Thyroid gland (tissue), 4 donors: ENCODE results near the gene PRPF40B.

Source experiments
- CTCF ChIP-seq, 6 experiments: fragments of 200-600 bp in 3 of 6; fragments of 450-650 bp in 3 of 6; sonication (generic) in 3 of 6; IDR thresholded peaks; one replicate each; pipeline ENCODE4 v1.5.1; 2016 to 2019; ENCODE audit warnings: antibody characterized with exemption in 6 of 6, mild to moderate bottlenecking in 2 of 6, inconsistent platforms in 1 of 6, moderate library complexity in 1 of 6
- POLR2A ChIP-seq, 2 donors: fragments of 450-650 bp; IDR thresholded peaks; one replicate each; pipeline ENCODE4 v1.6.1; 2017; ENCODE audit warnings: antibody characterized with exemption in 2 of 2, mild to moderate bottlenecking in 2 of 2, moderate library complexity in 1 of 2

- TF ChIP-seq POLR2A (IDR thresholded peaks at IDR 0.05) (no peak), CTCF (IDR thresholded peaks at IDR 0.05) (no peak)
Observed at GRCh38 chr12:49643135-49643534, 19.8 kb downstream of the PRPF40B start.
